Hepatocyte (in vitro differentiated cells): ENCODE measurements around the gene BLNK.

Experiments used
- CTCF ChIP-seq: fragments of 200-600 bp; sonication (generic); IDR thresholded peaks from 2 replicates; pipeline ENCODE4 v1.5.1; 2016; ENCODE audit warnings: antibody characterized with exemption, mild to moderate bottlenecking; ENCODE audit not compliant: poor library complexity
- EZH2 ChIP-seq: fragments of 200-600 bp; sonication (generic); IDR thresholded peaks from 2 replicates; pipeline ENCODE4 v1.6.1; 2016; ENCODE audit warnings: antibody characterized with exemption, mild to moderate bottlenecking, borderline replicate concordance

DNA sequence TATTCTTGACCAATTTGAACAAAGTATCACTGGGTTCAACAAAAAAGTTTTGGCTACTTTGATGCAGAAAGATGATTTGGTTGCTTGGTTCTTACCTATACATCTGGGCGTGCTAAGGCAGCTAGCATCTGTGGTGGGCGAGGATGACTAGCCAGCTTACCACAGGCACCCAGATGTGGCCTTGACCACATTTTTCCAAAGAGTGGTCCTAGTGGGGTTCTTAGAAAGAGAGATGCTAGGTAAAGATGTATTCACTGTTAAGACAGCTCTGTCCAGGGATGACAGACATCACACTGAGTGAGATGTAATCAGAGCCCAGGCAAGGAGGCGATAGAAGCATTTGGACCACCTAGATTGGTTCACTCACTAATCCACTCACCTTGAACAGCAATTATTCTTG lies 33.6 kb upstream of the BLNK start:
- no peak for TF ChIP-seq CTCF
- no peak for TF ChIP-seq EZH2
